ENCODE measurements around the gene TBKBP1. TPM values are rescaled to one million over a fixed set of nuclear protein-coding genes. Genes with fewer than 3 reads are reported as not detected.

Gene TBKBP1
- total and polyA plus RNA-seq, 2 of the 4 experiments (the other 2 are of a cell fraction): 3.4 to 8.5 TPM

Small RNAs within 50 kb of the gene (microRNA-seq; reads per million reads assigned to microRNA genes)
- gene AC015674.1 (ENCODE audit: insufficient read depth, insufficient read length): not detected

Small RNAs within 50 kb of the gene (small RNA-seq; reads per million reads assigned to genes)
- 0 reads per million in 5 experiments for gene AC015674.1

Other genes starting within 250 kb of the TBKBP1 start
- gene NPEPPS, start 163.1 kb upstream of the TBKBP1 start, total RNA-seq (2012; rRNA removed): 54.1 and 73.9 TPM in 2 replicates
- 60.0 and 64.6 TPM in 2 replicates for gene NPEPPS, start 163.1 kb upstream of the TBKBP1 start, polyA plus RNA-seq (2012; rRNA removed)
- 659 and 1,082 TPM in 2 replicates for gene KPNB1, start 44.2 kb upstream of the TBKBP1 start, total RNA-seq (2012; rRNA removed)
- gene KPNB1, start 44.2 kb upstream of the TBKBP1 start, polyA plus RNA-seq (2012; rRNA removed): 191 and 206 TPM in 2 replicates
- not detected in 2 replicates for gene TBX21, start 39.1 kb downstream of the TBKBP1 start, total RNA-seq (2012; rRNA removed)
- gene TBX21, start 39.1 kb downstream of the TBKBP1 start, polyA plus RNA-seq (2012; rRNA removed): not detected in 2 replicates
- 4.7 and 5.2 TPM in 2 replicates for gene OSBPL7, start 127.6 kb downstream of the TBKBP1 start, total RNA-seq (2012; rRNA removed)
- gene OSBPL7, start 127.6 kb downstream of the TBKBP1 start, polyA plus RNA-seq (2012; rRNA removed): 14.5 and 16.3 TPM in 2 replicates
- gene MRPL10, start 137.4 kb downstream of the TBKBP1 start, total RNA-seq (2012; rRNA removed): 28.1 and 32.3 TPM in 2 replicates
- gene MRPL10, start 137.4 kb downstream of the TBKBP1 start, polyA plus RNA-seq (2012; rRNA removed): 57.7 and 61.8 TPM in 2 replicates
- gene LRRC46, start 137.5 kb downstream of the TBKBP1 start, total RNA-seq (2012; rRNA removed): not detected in 2 replicates
- gene LRRC46, start 137.5 kb downstream of the TBKBP1 start, polyA plus RNA-seq (2012; rRNA removed): 0.77 and 0.80 TPM in 2 replicates
- 14.7 and 17.2 TPM in 2 replicates for gene SCRN2, start 147.1 kb downstream of the TBKBP1 start, total RNA-seq (2012; rRNA removed)
- 27.6 and 31.0 TPM in 2 replicates for gene SCRN2, start 147.1 kb downstream of the TBKBP1 start, polyA plus RNA-seq (2012; rRNA removed)
- gene SP6, start 157.0 kb downstream of the TBKBP1 start, total RNA-seq (2012; rRNA removed): under 0.01 TPM in 2 replicates
- gene SP6, start 157.0 kb downstream of the TBKBP1 start, polyA plus RNA-seq (2012; rRNA removed): 0.31 and 0.32 TPM in 2 replicates
- gene SP2, start 202.1 kb downstream of the TBKBP1 start, total RNA-seq (2012; rRNA removed): 0.72 and 1.4 TPM in 2 replicates
- gene SP2, start 202.1 kb downstream of the TBKBP1 start, polyA plus RNA-seq (2012; rRNA removed): 13.8 and 14.0 TPM in 2 replicates
- 32.5 and 34.1 TPM in 2 replicates for gene PNPO, start 247.4 kb downstream of the TBKBP1 start, total RNA-seq (2012; rRNA removed)
- 13.6 and 13.9 TPM in 2 replicates for gene PNPO, start 247.4 kb downstream of the TBKBP1 start, polyA plus RNA-seq (2012; rRNA removed)

Measured in IMR-90 (cell line).